ENCODE measurements around the gene PARD3. TPM values are rescaled to one million over a fixed set of nuclear protein-coding genes. Genes with fewer than 3 reads are reported as not detected.

The PARD3 gene
- total and polyA plus RNA-seq, 7 experiments from 2014 or later = 0.19 to 1.2 (median 0.43) TPM

DNA sequence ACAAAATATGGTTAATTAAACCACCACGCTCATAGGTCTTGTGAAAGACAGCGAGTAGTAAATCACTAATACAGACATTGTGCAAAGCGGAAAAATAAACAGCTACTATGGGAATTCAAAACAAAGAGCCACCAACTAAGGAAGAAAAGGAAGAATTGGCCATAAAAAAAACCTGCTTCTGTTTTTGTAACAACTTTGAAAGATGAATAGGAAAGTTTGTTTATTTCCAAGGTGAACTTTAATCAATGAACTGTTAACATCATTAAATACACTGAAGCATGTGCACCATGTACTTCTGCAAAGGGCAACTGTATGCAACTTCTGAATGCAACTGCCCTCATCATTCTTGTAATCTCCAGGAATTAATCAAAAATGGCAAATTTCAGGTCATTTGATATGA is 651.1 kb downstream of the PARD3 start:
- ChIA-PET CTCF (no interaction called here), POLR2A (no interaction called here)
- H3K27me3 ChIP-seq (ENCODE audit: control insufficient read depth in 2 of 2, insufficient read depth in 2 of 2, low read length in 2 of 2) = no peaks in the 10 kb centered on the region
- no peaks in the 10 kb centered on the region for H3K4me1 Mint-ChIP-seq
- H3K4me1 ChIP-seq (ENCODE audit: control insufficient read depth in 2 of 2, insufficient read depth in 2 of 2, low read length in 2 of 2) = no peaks in the 10 kb centered on the region
- H3K9me3 Mint-ChIP-seq = no peaks in the 10 kb centered on the region
- intact Hi-C loops (cut with micrococcal nuclease) = no loop called here
- H3K36me3 ChIP-seq (ENCODE audit: control insufficient read depth in 2 of 3, insufficient read depth in 3 of 3, low read length in 3 of 3) = no peaks in the 10 kb centered on the region
- H3K27ac ChIP-seq (ENCODE audit: low read depth, low read length) = no peak overlapping the region
- H3K4me3 ChIP-seq (ENCODE audit: low read length) = no peak overlapping the region
- H3K4me3 Mint-ChIP-seq = no peak overlapping the region
- no peak for DNase-seq
- H3K9me3 ChIP-seq (ENCODE audit: control insufficient read depth in 2 of 3, low read length in 3 of 3) = no peaks in the 10 kb centered on the region
- no peaks in the 10 kb centered on the region for H3K36me3 Mint-ChIP-seq
- peaks cover 0 to 9% (median 0%) of the 10 kb centered on the region in 5 donors for H3K27me3 Mint-ChIP-seq
- ATAC-seq = no peak
- no peak overlapping the region for H3K27ac Mint-ChIP-seq

DNA sequence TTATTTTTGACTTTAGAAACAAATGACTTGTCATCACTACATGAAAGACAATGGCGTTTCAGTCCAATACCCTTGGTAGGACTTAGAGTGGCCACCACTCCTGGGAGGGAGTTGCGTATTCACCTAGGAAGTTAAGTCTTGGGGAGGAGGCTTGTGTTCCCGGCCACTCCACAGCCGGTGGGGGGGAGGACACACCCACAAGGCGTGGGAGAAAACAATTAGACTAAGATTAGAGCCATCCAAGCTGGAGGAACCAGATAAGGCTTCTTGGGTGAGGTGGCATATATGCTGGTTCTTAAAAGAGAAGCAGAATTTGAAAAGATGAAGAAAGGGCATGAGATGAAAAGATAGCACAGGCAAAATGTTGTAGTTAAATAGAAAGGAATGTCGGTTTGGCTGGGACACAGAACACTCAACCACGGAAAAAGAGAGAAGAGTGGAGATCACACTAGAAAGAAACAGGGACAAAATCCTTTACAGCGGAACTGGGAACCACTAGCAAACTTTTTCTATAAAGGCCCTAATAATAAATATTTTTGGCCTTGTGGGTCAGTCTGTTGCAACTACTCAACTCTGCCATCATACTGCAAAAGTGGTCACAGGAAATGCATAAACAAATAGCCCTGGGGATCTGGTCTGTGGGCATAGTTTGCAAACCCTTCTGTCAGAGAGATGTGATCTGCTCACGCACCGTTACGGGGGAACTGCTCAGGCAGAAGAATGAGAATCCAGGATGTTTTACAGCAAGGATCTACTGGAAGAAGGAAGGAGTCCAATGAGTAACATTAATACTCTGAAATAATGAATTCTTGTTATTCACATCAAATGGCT is 651.8 kb downstream of the PARD3 start:
- Mint-ChIP-seq H3K9me3 (no peaks in the 10 kb centered on the region), H3K36me3 (no peaks in the 10 kb centered on the region), H3K27ac (no peak overlapping the region), H3K27me3 (peaks cover 0 to 9% (median 0%) of the 10 kb centered on the region in 5 donors), H3K4me3 (no peak overlapping the region), H3K4me1 (no peaks in the 10 kb centered on the region)
- no peak overlapping the region for H3K27ac ChIP-seq (ENCODE audit: low read depth, low read length)
- H3K27me3 ChIP-seq (ENCODE audit: control insufficient read depth in 2 of 2, insufficient read depth in 2 of 2, low read length in 2 of 2) = no peaks in the 10 kb centered on the region
- H3K4me1 ChIP-seq (ENCODE audit: control insufficient read depth in 2 of 2, insufficient read depth in 2 of 2, low read length in 2 of 2) = no peaks in the 10 kb centered on the region
- H3K9me3 ChIP-seq (ENCODE audit: control insufficient read depth in 2 of 3, low read length in 3 of 3) = no peaks in the 10 kb centered on the region
- DNase-seq (no peak), ATAC-seq (no peak)
- no peak overlapping the region for H3K4me3 ChIP-seq (ENCODE audit: low read length)
- ChIA-PET POLR2A (no interaction called here), CTCF (no interaction called here)
- intact Hi-C loops (cut with micrococcal nuclease) = no loop called here
- H3K36me3 ChIP-seq (ENCODE audit: control insufficient read depth in 2 of 3, insufficient read depth in 3 of 3, low read length in 3 of 3) = no peaks in the 10 kb centered on the region

DNA sequence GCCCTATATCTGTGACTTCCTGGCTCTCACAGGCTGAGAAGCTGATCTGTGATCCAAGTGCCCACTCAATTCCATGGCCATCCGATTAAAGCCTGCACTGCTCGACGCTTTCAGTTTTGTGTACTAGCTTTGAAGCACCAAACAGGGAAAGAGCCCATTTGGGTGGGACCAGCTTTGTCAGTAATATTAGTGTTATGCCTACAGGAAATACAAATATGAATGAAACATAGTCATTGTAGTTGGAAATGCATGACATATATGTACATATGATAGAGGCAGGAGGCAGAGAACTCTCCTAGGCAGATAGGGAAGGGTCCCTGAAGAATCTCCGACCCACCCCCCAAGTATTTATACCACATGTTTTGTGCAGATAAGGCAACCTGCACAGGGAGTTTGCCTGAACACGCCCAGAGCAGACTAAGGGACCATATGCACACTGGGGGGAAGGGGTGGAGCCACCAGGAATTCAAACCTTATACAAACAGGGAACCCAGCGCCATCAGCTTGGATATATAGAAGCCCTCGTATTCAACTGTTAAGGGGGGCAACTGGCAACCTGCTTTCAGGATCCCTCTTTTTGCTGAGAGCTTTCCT is 653.2 kb downstream of the PARD3 start:
- no peaks in the 10 kb centered on the region for H3K4me1 ChIP-seq (ENCODE audit: control insufficient read depth in 2 of 2, insufficient read depth in 2 of 2, low read length in 2 of 2)
- ChIA-PET POLR2A (no interaction called here), CTCF (no interaction called here)
- no peaks in the 10 kb centered on the region for H3K4me1 Mint-ChIP-seq
- no peaks in the 10 kb centered on the region for H3K36me3 Mint-ChIP-seq
- no peaks in the 10 kb centered on the region for H3K9me3 Mint-ChIP-seq
- no peaks in the 10 kb centered on the region for H3K36me3 ChIP-seq (ENCODE audit: control insufficient read depth in 2 of 3, insufficient read depth in 3 of 3, low read length in 3 of 3)
- H3K9me3 ChIP-seq (ENCODE audit: control insufficient read depth in 2 of 3, low read length in 3 of 3) = no peaks in the 10 kb centered on the region
- no peak overlapping the region for H3K4me3 ChIP-seq (ENCODE audit: low read length)
- H3K27me3 Mint-ChIP-seq = peaks cover 0 to 16% (median 0%) of the 10 kb centered on the region in 5 donors
- intact Hi-C loops (cut with micrococcal nuclease) = no loop called here
- H3K27ac ChIP-seq (ENCODE audit: low read depth, low read length) = no peak overlapping the region
- H3K27me3 ChIP-seq (ENCODE audit: control insufficient read depth in 2 of 2, insufficient read depth in 2 of 2, low read length in 2 of 2) = no peaks in the 10 kb centered on the region
- no peak overlapping the region for H3K27ac Mint-ChIP-seq
- H3K4me3 Mint-ChIP-seq = no peak overlapping the region
- ATAC-seq (no peak), DNase-seq (no peak)

DNA sequence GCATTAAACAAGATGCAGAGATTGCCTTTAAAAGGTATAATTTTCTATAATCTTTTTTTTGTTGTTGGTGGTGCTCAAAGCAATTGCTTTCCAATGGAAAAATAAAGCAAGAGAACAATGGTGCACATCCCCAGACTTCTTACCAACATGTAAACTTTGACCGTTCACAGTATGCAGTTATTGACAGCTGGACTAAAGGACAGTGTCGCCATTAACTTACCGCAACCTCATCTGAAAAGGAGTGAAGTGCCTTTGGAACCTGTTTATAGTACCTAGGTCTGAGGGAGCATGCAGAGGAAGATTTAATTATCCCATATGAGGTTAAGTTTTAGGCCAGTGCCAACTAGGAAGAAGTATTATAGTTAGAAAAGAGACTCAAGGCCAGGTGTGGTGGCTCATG is 654.5 kb downstream of the PARD3 start:
- Mint-ChIP-seq H3K4me3 (no peak overlapping the region), H3K27ac (no peak overlapping the region), H3K9me3 (no peaks in the 10 kb centered on the region), H3K36me3 (no peaks in the 10 kb centered on the region), H3K4me1 (no peaks in the 10 kb centered on the region), H3K27me3 (peaks cover 0 to 16% (median 0%) of the 10 kb centered on the region in 5 donors)
- Histone ChIP-seq H3K27ac (ENCODE audit: low read depth, low read length) (no peak overlapping the region), H3K36me3 (ENCODE audit: control insufficient read depth in 2 of 3, insufficient read depth in 3 of 3, low read length in 3 of 3) (no peaks in the 10 kb centered on the region), H3K9me3 (ENCODE audit: control insufficient read depth in 2 of 3, low read length in 3 of 3) (no peaks in the 10 kb centered on the region), H3K4me3 (ENCODE audit: low read length) (no peak overlapping the region), H3K4me1 (ENCODE audit: control insufficient read depth in 2 of 2, insufficient read depth in 2 of 2, low read length in 2 of 2) (no peaks in the 10 kb centered on the region), H3K27me3 (ENCODE audit: control insufficient read depth in 2 of 2, insufficient read depth in 2 of 2, low read length in 2 of 2) (no peaks in the 10 kb centered on the region)
- POLR2A ChIA-PET = interaction anchor here (0.6 kb wide), 1 partner anchor 383 kb away, joined by 3 read pairs; no protein-coding TSS in a partner anchor
- no peak for ATAC-seq
- no peak for DNase-seq
- CTCF ChIA-PET = no interaction called here
- intact Hi-C loops (cut with micrococcal nuclease) = no loop called here

DNA sequence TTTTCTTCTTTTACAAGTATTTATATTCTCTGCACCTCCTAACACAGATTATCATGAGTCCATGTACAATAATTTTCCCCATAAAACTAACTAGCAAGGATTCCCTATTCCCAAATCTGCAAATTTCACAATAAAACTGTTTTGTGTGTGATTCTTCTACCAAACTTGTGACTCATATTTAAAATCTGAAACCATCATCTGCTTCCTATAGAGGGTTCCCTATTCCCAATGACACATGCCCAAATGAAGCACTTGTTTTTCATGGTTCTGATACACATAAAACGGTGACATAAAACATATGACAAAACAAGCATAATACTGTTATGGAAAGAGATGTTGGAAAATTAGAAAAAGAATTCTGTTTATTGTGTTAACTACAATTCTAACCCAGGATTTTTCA is 657.6 kb downstream of the PARD3 start:
- no peaks in the 10 kb centered on the region for H3K4me1 Mint-ChIP-seq
- no peak overlapping the region for H3K27ac Mint-ChIP-seq
- DNase-seq (no peak), ATAC-seq (no peak)
- Histone ChIP-seq H3K4me3 (ENCODE audit: low read length) (no peak overlapping the region), H3K27me3 (ENCODE audit: control insufficient read depth in 2 of 2, insufficient read depth in 2 of 2, low read length in 2 of 2) (no peaks in the 10 kb centered on the region), H3K4me1 (ENCODE audit: control insufficient read depth in 2 of 2, insufficient read depth in 2 of 2, low read length in 2 of 2) (no peaks in the 10 kb centered on the region), H3K9me3 (ENCODE audit: control insufficient read depth in 2 of 3, low read length in 3 of 3) (no peaks in the 10 kb centered on the region), H3K27ac (ENCODE audit: low read depth, low read length) (no peak overlapping the region), H3K36me3 (ENCODE audit: control insufficient read depth in 2 of 3, insufficient read depth in 3 of 3, low read length in 3 of 3) (no peaks in the 10 kb centered on the region)
- no peak overlapping the region for H3K4me3 Mint-ChIP-seq
- ChIA-PET CTCF (no interaction called here), POLR2A (no interaction called here)
- peaks cover 0 to 12% (median 7%) of the 10 kb centered on the region in 5 donors for H3K27me3 Mint-ChIP-seq
- no peaks in the 10 kb centered on the region for H3K36me3 Mint-ChIP-seq
- no peaks in the 10 kb centered on the region for H3K9me3 Mint-ChIP-seq
- intact Hi-C loops (cut with micrococcal nuclease) = no loop called here

DNA sequence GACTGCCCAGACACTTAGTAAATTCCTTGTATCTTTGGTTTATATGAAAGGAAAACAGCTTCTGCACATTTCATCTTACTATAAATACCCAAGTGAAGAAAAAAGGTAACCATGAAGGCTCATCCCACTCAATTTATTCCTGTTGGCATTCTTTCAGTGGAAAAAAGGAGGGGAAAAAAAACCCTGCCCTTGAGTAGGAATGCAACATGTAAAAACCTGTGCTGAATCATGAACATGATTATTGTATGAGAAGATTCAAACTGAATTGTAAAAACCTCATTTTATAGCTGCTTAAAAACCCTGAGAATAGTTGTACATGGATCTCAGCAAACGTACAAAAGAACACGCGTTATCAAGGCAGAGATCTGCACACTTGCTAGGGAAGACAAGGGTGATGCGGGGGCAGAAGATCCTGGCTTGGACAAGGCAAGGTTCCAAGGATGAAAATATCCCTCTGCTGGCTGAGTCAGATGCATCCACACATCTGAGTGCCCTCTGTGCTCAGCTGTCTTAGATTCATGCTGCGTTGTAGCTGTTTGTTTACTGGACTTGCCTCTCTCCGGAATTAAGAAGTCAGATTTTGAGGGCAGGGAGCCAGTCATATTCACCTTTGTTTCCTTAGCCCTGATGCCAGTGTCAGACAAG is 658.2 kb downstream of the PARD3 start:
- Histone ChIP-seq H3K9me3 (ENCODE audit: control insufficient read depth in 2 of 3, low read length in 3 of 3) (no peaks in the 10 kb centered on the region), H3K4me3 (ENCODE audit: low read length) (no peak overlapping the region), H3K4me1 (ENCODE audit: control insufficient read depth in 2 of 2, insufficient read depth in 2 of 2, low read length in 2 of 2) (no peaks in the 10 kb centered on the region), H3K27me3 (ENCODE audit: control insufficient read depth in 2 of 2, insufficient read depth in 2 of 2, low read length in 2 of 2) (no peaks in the 10 kb centered on the region), H3K27ac (ENCODE audit: low read depth, low read length) (no peak overlapping the region), H3K36me3 (ENCODE audit: control insufficient read depth in 2 of 3, insufficient read depth in 3 of 3, low read length in 3 of 3) (no peaks in the 10 kb centered on the region)
- DNase-seq (no peak), ATAC-seq (no peak)
- Mint-ChIP-seq H3K27me3 (peaks cover 0 to 12% (median 7%) of the 10 kb centered on the region in 5 donors), H3K4me1 (no peaks in the 10 kb centered on the region), H3K9me3 (no peaks in the 10 kb centered on the region), H3K27ac (no peak overlapping the region), H3K36me3 (no peaks in the 10 kb centered on the region), H3K4me3 (no peak overlapping the region)
- POLR2A ChIA-PET = no interaction called here
- intact Hi-C loops (cut with micrococcal nuclease) = no loop called here
- CTCF ChIA-PET = no interaction called here

Data from naive thymus-derived CD4-positive, alpha-beta T cell (primary cell).